Neuronal stem cell (in vitro differentiated cells): Measurements from ENCODE around the gene PDE6B.

Source experiments
- DNase-seq: peaks from one replicate; pipeline ENCODE4 v3.0.0-alpha.2; 2013; ENCODE audit warnings: low spot score
- H2AFZ ChIP-seq: one replicate; pipeline ENCODE4 v1.6.1; 2013; ENCODE audit warnings: mild to moderate bottlenecking, low read length, inconsistent platforms
- H2AK5ac ChIP-seq: 2 replicates; pipeline ENCODE4 v1.6.1; 2013; ENCODE audit warnings: low read depth, mild to moderate bottlenecking, inconsistent platforms, low read length, moderate library complexity, mixed read lengths
- H2BK120ac ChIP-seq: 2 replicates; pipeline ENCODE4 v1.6.1; 2013; ENCODE audit warnings: low read depth, mild to moderate bottlenecking, inconsistent platforms, low read length, moderate library complexity, mixed read lengths
- H2BK12ac ChIP-seq: one replicate; pipeline ENCODE4 v1.6.1; 2013; ENCODE audit warnings: low read length, inconsistent platforms
- H2BK15ac ChIP-seq: 2 replicates; pipeline ENCODE4 v1.6.1; 2013; ENCODE audit warnings: mild to moderate bottlenecking, low read length, inconsistent platforms, mixed read lengths
- H2BK5ac ChIP-seq: one replicate; pipeline ENCODE4 v1.6.1; 2013; ENCODE audit warnings: inconsistent platforms, mild to moderate bottlenecking, low read length, moderate library complexity
- H3K14ac ChIP-seq: one replicate; pipeline ENCODE4 v1.6.1; 2013; ENCODE audit warnings: low read length, inconsistent platforms
- H3K18ac ChIP-seq: 2 replicates; pipeline ENCODE4 v1.6.1; 2013; ENCODE audit warnings: low read length, inconsistent platforms
- H3K23ac ChIP-seq: 2 replicates; pipeline ENCODE4 v1.6.1; 2013; ENCODE audit warnings: low read depth, mild to moderate bottlenecking, mixed read lengths, low read length, inconsistent platforms; ENCODE audit not compliant: poor library complexity
- H3K27ac ChIP-seq: replicated peaks from 3 replicates; pipeline ENCODE4 v1.5.1; 2013; ENCODE audit warnings: low read length, inconsistent platforms
- H3K27me3 ChIP-seq, 3 experiments: 2 replicates each; pipeline ENCODE4 v1.6.1; 2013; ENCODE audit warnings: low read length in 3 of 3, mild to moderate bottlenecking in 2 of 3, inconsistent platforms in 1 of 3, low read depth in 1 of 3, mixed read lengths in 1 of 3, moderate library complexity in 1 of 3; ENCODE audit not compliant: control insufficient read depth in 3 of 3, insufficient read depth in 3 of 3
- H3K36me3 ChIP-seq, 2 donors: replicated peaks in 1 of 2; 2 replicates each; pipeline ENCODE4 v1.6.1; 2013; ENCODE audit warnings: low read length in 2 of 2; ENCODE audit not compliant: control insufficient read depth in 2 of 2, insufficient read depth in 2 of 2
- H3K4ac ChIP-seq: 2 replicates; pipeline ENCODE4 v1.6.1; 2013; ENCODE audit warnings: inconsistent platforms, mild to moderate bottlenecking, low read length, moderate library complexity
- H3K4me1 ChIP-seq, 2 donors: 1 replicate in 1 of 2; 2 replicates in 1 of 2; pipeline ENCODE4 v1.6.1; 2013; ENCODE audit warnings: low read length in 2 of 2, low read depth in 1 of 2; ENCODE audit not compliant: control insufficient read depth in 2 of 2, insufficient read depth in 1 of 2
- H3K4me2 ChIP-seq: one replicate; pipeline ENCODE4 v1.6.1; 2013; ENCODE audit warnings: mild to moderate bottlenecking, low read length, inconsistent platforms; ENCODE audit not compliant: insufficient read depth, poor library complexity, severe bottlenecking
- H3K4me3 ChIP-seq, 2 donors: 2 replicates each; pipeline ENCODE4 v1.5.1; 2013; ENCODE audit warnings: low read length in 2 of 2, mild to moderate bottlenecking in 2 of 2, inconsistent platforms in 1 of 2, moderate library complexity in 1 of 2
- H3K79me1 ChIP-seq: one replicate; pipeline ENCODE4 v1.6.1; 2013; ENCODE audit warnings: low read depth, mild to moderate bottlenecking, inconsistent platforms, low read length, moderate library complexity
- H3K9ac ChIP-seq: one replicate; pipeline ENCODE4 v1.6.1; 2013; ENCODE audit warnings: mild to moderate bottlenecking, low read depth, low read length, inconsistent platforms; ENCODE audit not compliant: poor library complexity
- H3K9me3 ChIP-seq, 2 donors: replicated peaks in 1 of 2; 2 replicates each; pipeline versions ENCODE3 to v1.6.1; 2013; ENCODE audit warnings: low read length in 2 of 2, mild to moderate bottlenecking in 2 of 2, inconsistent platforms in 1 of 2, low read depth in 1 of 2, mixed read lengths in 1 of 2, moderate library complexity in 1 of 2; ENCODE audit not compliant: control insufficient read depth in 2 of 2, insufficient read depth in 1 of 2
- H4K8ac ChIP-seq: one replicate; pipeline ENCODE4 v1.6.1; 2013; ENCODE audit warnings: low read depth, mild to moderate bottlenecking, inconsistent platforms, low read length, moderate library complexity
- H4K91ac ChIP-seq: one replicate; pipeline ENCODE4 v1.6.1; 2013; ENCODE audit warnings: low read length, low read depth, mild to moderate bottlenecking, inconsistent platforms; ENCODE audit not compliant: poor library complexity
- WGBS, 2 donors: extraction: QIAGEN DNeasy Blood & Tissue Kit; methylation state at CpG; one replicate each; pipeline ENCODE4 v1.1.7; 2013; ENCODE audit warnings: missing lambda C conversion rate in 2 of 2, mixed read lengths in 1 of 2; ENCODE audit not compliant: insufficient read length in 2 of 2, insufficient replicate concordance in 1 of 2; ENCODE audit errors: extremely low coverage in 2 of 2; 5-methylcytosine and 5-hydroxymethylcytosine counted together

The PDE6B gene

GRCh38 chr4:630656-631055 is 5.3 kb downstream of the PDE6B start:
- H3K9me3 ChIP-seq = peaks cover 4 to 11% of the 10 kb centered on the region in 2 donors
- H2BK15ac ChIP-seq = no peak overlapping the region
- peak overlapping the region; percentile 19 for H2AK5ac ChIP-seq
- no peak overlapping the region for H2BK120ac ChIP-seq
- H3K23ac ChIP-seq = peak overlapping the region; percentile 58
- no peak overlapping the region for H2AFZ ChIP-seq
- H3K4me1 ChIP-seq = peaks cover 0 to 2% of the 10 kb centered on the region in 2 donors
- no peak overlapping the region for H4K8ac ChIP-seq
- H4K91ac ChIP-seq = no peak overlapping the region
- H3K4ac ChIP-seq = no peak overlapping the region
- H3K27me3 ChIP-seq = peaks cover 0 to 12% (median 0%) of the 10 kb centered on the region in 3 experiments
- H2BK5ac ChIP-seq = no peak overlapping the region
- no peak overlapping the region for H3K18ac ChIP-seq
- no peak overlapping the region for H2BK12ac ChIP-seq
- no peak for DNase-seq
- no CpG with 5 or more reads among the region's 9 CpGs for WGBS, 2 donors
- H3K27ac ChIP-seq = no peak overlapping the region
- no peak overlapping the region for H3K4me3 ChIP-seq
- H3K14ac ChIP-seq = no peak overlapping the region
- H3K36me3 ChIP-seq = no peaks in the 10 kb centered on the region
- H3K79me1 ChIP-seq = peaks cover 2% of the 10 kb centered on the region
- no peak overlapping the region for H3K4me2 ChIP-seq
- no peak overlapping the region for H3K9ac ChIP-seq

DNA sequence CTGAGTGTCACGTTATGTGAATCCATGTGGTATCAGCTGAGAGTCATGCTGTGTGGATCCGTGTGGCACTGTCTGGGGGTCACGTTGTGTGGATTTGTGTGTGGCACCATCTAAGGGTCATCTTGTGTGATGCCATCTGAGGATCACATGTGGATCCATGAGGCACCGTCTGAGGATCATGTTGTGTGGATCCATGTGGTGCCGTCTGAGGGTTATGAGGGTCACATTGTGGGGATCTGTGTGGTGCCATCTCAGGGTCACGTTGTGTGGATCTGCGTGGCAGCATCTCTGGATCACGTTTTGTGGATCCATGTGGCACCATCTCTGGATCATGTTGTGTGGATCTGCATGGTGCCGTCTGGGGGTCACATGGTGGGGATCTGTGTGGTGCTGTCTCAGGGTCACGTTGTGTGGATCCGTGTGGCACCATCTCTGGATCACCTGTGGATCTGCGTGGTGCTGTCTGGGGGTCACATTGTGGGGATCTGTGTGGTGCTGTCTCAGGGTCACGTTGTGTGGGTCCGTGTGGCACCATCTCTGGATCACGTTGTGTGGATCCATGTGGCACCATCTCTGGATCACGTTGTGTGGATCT is 6.9 kb downstream of the PDE6B start:
- H3K4me3 ChIP-seq = peak overlapping the region in 1 of 2 donors; percentile 2
- H3K9ac ChIP-seq = no peak overlapping the region
- no peak overlapping the region for H3K14ac ChIP-seq
- H2BK5ac ChIP-seq = no peak overlapping the region
- no peak overlapping the region for H3K4ac ChIP-seq
- no peaks in the 10 kb centered on the region for H3K36me3 ChIP-seq
- H3K79me1 ChIP-seq = peaks cover 2% of the 10 kb centered on the region
- H2AFZ ChIP-seq = no peak overlapping the region
- no CpG with 5 or more reads among the region's 16 CpGs for WGBS, 2 donors
- H3K4me1 ChIP-seq = no peaks in the 10 kb centered on the region
- H2BK12ac ChIP-seq = no peak overlapping the region
- no peak overlapping the region for H3K4me2 ChIP-seq
- H4K91ac ChIP-seq = no peak overlapping the region
- no peak overlapping the region for H3K27ac ChIP-seq
- no peak overlapping the region for H2BK15ac ChIP-seq
- no peak overlapping the region for H2AK5ac ChIP-seq
- peak overlapping the region; percentile 45 for H3K23ac ChIP-seq
- H3K9me3 ChIP-seq = peaks cover 4 to 11% of the 10 kb centered on the region in 2 donors
- no peak for DNase-seq
- no peak overlapping the region for H2BK120ac ChIP-seq
- H3K27me3 ChIP-seq = peaks cover 0 to 12% (median 0%) of the 10 kb centered on the region in 3 experiments
- no peak overlapping the region for H3K18ac ChIP-seq
- H4K8ac ChIP-seq = no peak overlapping the region

DNA sequence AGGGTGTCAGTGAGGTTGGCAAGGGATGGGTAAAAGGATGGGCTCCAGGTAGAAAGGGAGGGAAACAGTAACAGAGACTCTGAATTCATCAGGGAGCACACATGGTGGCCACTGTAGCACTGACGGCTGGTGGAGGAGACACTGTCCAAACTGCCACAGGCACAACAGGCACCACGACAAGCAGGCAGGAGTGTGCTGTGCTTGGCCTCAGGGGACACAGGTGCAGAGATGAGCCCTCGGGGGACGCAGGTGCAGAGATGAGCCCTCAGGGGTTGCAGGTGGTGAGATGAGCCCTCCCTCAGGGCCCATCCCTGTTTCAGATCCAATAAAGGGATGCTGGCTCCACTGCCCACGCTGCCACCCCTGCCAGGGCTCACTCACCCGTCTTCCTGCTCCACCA is 7.6 kb downstream of the PDE6B start:
- Histone ChIP-seq H2AK5ac (no peak overlapping the region), H3K23ac (peak overlapping the region; percentile 25), H2BK5ac (no peak overlapping the region), H3K27ac (no peak overlapping the region), H3K36me3 (no peaks in the 10 kb centered on the region), H3K79me1 (peaks cover 2% of the 10 kb centered on the region), H2BK12ac (no peak overlapping the region), H3K9me3 (peaks cover 4 to 11% of the 10 kb centered on the region in 2 donors), H2BK15ac (no peak overlapping the region), H4K8ac (peak overlapping the region; percentile 65), H3K4me1 (peaks cover 0 to 3% of the 10 kb centered on the region in 2 donors), H3K14ac (no peak overlapping the region), H2AFZ (no peak overlapping the region), H3K4me2 (no peak overlapping the region), H3K4me3 (peak overlapping the region in 1 of 2 donors; percentile 2), H3K9ac (no peak overlapping the region), H3K4ac (no peak overlapping the region), H3K27me3 (peaks cover 0 to 16% (median 0%) of the 10 kb centered on the region in 3 experiments), H2BK120ac (no peak overlapping the region), H4K91ac (no peak overlapping the region), H3K18ac (peak overlapping the region; percentile 13)
- no peak for DNase-seq
- WGBS, 2 donors = no CpG with 5 or more reads among the region's 6 CpGs

GRCh38 chr4:633406-633805 is 8.0 kb downstream of the PDE6B start:
- no peak overlapping the region for H2BK12ac ChIP-seq
- no peak overlapping the region for H3K4me3 ChIP-seq
- H3K27me3 ChIP-seq = peaks cover 0 to 13% (median 0%) of the 10 kb centered on the region in 3 experiments
- H3K4me2 ChIP-seq = no peak overlapping the region
- H3K36me3 ChIP-seq = no peaks in the 10 kb centered on the region
- no peak overlapping the region for H4K8ac ChIP-seq
- H3K23ac ChIP-seq = peak overlapping the region; percentile 25
- peak overlapping the region; percentile 13 for H3K18ac ChIP-seq
- DNase-seq = no peak
- H2AFZ ChIP-seq = no peak overlapping the region
- H3K4me1 ChIP-seq = peaks cover 0 to 3% of the 10 kb centered on the region in 2 donors
- H3K79me1 ChIP-seq = peaks cover 2% of the 10 kb centered on the region
- H3K9ac ChIP-seq = no peak overlapping the region
- H3K27ac ChIP-seq = no peak overlapping the region
- H4K91ac ChIP-seq = no peak overlapping the region
- H2AK5ac ChIP-seq = peak overlapping the region; percentile 37
- no CpG with 5 or more reads among the region's 9 CpGs for WGBS, 2 donors
- no peak overlapping the region for H2BK120ac ChIP-seq
- peak overlapping the region; percentile 71 for H3K14ac ChIP-seq
- no peak overlapping the region for H3K4ac ChIP-seq
- no peak overlapping the region for H2BK15ac ChIP-seq
- peaks cover 4 to 11% of the 10 kb centered on the region in 2 donors for H3K9me3 ChIP-seq
- no peak overlapping the region for H2BK5ac ChIP-seq
